T-helper 1 cell treated with Interleukin-12 subunit alpha and Interleukin-12 subunit beta and Interleukin-4 antibody, amounts not matched to agents 30 ng/mL and 1 ng/mL, for 36 hours (primary cell): ENCODE data around the gene PLXDC2. TPM values are rescaled to one million over a fixed set of nuclear protein-coding genes. Genes with fewer than 3 reads are reported as not detected.

Experiments
- intact Hi-C: fragments of 100-400 bp; cut with micrococcal nuclease; formaldehyde crosslinking; loops from one replicate; pipeline ENCODE4 v1.15.1; 2024
- total RNA-seq: library from RNA; stranded (reverse); gene quantifications from 2 replicates; pipeline ENCODE4 v1.2.3, GENCODE V29; 2022

Gene PLXDC2
- total RNA-seq, 1 donor from 2014 or later: 0.10 TPM

GRCh38 chr10:19908991-19909696 lies 92.9 kb downstream of the PLXDC2 start:
- intact Hi-C loops: no loop called here

- intact Hi-C loops: no loop called here
These were observed 95.7 kb downstream of the PLXDC2 start for GRCh38 chr10:19911886-19912285.

GRCh38 chr10:19913987-19914386 lies 97.8 kb downstream of the PLXDC2 start:
- intact Hi-C loops: no loop called here

- intact Hi-C loops: no loop called here
These were observed 98.9 kb downstream of the PLXDC2 start for GRCh38 chr10:19915125-19915524.

- intact Hi-C loops: no loop called here
These were observed 99.6 kb downstream of the PLXDC2 start for GRCh38 chr10:19915816-19916215.

GRCh38 chr10:19917751-19918478 lies 101.7 kb downstream of the PLXDC2 start:
- intact Hi-C loops: no loop called here

GRCh38 chr10:19918794-19919193 lies 102.6 kb downstream of the PLXDC2 start:
- intact Hi-C loops: no loop called here

GRCh38 chr10:19919671-19920070 lies 103.4 kb downstream of the PLXDC2 start:
- intact Hi-C loops: no loop called here

GRCh38 chr10:19920075-19920726 lies 104.0 kb downstream of the PLXDC2 start:
- intact Hi-C loops: no loop called here

- intact Hi-C loops: no loop called here
These were observed 105.3 kb downstream of the PLXDC2 start for GRCh38 chr10:19921300-19922140.

- intact Hi-C loops: no loop called here
These were observed 106.2 kb downstream of the PLXDC2 start for GRCh38 chr10:19922236-19922963.

GRCh38 chr10:19925064-19925463 lies 108.8 kb downstream of the PLXDC2 start:
- intact Hi-C loops: no loop called here

GRCh38 chr10:19928936-19929335 lies 112.7 kb downstream of the PLXDC2 start:
- intact Hi-C loops: no loop called here

GRCh38 chr10:19929506-19930140 lies 113.4 kb downstream of the PLXDC2 start:
- intact Hi-C loops: no loop called here

GRCh38 chr10:19930936-19931893 lies 115.0 kb downstream of the PLXDC2 start:
- intact Hi-C loops: no loop called here

- intact Hi-C loops: no loop called here
These were observed 115.8 kb downstream of the PLXDC2 start for GRCh38 chr10:19931894-19932590.

- intact Hi-C loops: no loop called here
These were observed 116.7 kb downstream of the PLXDC2 start for GRCh38 chr10:19932806-19933371.

- intact Hi-C loops: no loop called here
These were observed 117.5 kb downstream of the PLXDC2 start for GRCh38 chr10:19933772-19934171.
